ENCODE results near the gene ST3GAL3. TPM values are rescaled to one million over a fixed set of nuclear protein-coding genes. Genes with fewer than 3 reads are reported as not detected.

ST3GAL3 gene
- total RNA-seq, 1 experiment from 2014 or later: 8.6 TPM

DNA sequence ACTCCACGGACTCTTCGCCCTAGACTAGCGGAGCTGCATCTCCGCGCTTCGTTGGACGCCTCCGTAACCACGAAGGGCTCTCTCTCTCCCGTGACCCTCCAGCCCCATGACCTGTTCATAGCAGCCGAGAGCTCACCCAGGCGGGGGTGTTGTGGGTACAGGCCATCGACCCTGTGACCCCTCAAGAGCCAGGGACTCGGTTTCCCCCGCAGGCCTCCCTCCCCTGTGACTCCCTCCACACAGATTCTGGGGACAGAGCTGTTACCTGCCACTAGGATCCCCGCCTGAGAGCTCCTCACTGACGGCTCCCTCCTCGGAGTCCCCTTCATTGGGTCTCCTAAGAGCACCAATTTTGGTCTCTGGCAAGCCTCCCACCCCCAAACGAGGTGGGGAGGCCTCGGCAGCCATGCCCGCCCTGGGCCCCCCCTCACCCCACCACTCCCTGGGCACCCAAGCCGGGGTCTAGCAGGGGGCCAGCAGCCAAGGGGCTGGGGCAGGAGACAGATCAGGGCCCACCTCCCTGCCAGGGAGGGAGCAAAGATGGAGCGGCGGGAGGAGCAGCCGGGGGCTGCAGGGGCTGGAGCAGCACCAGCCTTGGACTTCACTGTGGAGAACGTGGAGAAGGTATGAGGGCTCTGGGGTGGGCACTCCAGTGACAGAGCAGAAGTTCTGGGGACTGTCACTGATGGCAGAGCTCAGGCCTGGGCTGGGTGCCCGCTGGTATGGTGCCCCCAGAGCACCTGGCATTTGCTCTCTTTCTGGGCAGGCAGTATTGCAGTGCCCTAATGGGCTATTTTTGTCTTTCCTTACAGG is 239.9 kb downstream of the ST3GAL3 start:
- Mint-ChIP-seq H3K4me3 (peak overlapping the region; percentile 83), H3K9me3 (no peaks in the 10 kb centered on the region), H3K4me1 (peaks cover 37% of the 10 kb centered on the region), H3K27ac (no peak overlapping the region; the same call in 1 of the 2 replicates), H3K36me3 (peaks cover 5% of the 10 kb centered on the region; the same call in 1 of the 2 replicates), H3K27me3 (ENCODE audit: low read depth) (no peaks in the 10 kb centered on the region)
- CTCF ChIA-PET: interaction anchor here (0.7 to 9.9 kb wide), 9 partner anchors 11 to 182 kb away, joined by 3 to 172 read pairs (median 6); partner anchors contain the start of genes ARTN, ATP6V0B and DPH2
- POLR2A ChIA-PET: interaction anchor here (1.4 to 1.5 kb wide), 2 partner anchors 13 to 184 kb away, joined by 3 to 8 read pairs; partner anchors contain the start of gene ARTN
- DNase-seq (ENCODE audit: low spot score) (no peak), ATAC-seq (no peak; the same call in 1 of the 2 replicates)
- TF ChIP-seq, protein P1, sequence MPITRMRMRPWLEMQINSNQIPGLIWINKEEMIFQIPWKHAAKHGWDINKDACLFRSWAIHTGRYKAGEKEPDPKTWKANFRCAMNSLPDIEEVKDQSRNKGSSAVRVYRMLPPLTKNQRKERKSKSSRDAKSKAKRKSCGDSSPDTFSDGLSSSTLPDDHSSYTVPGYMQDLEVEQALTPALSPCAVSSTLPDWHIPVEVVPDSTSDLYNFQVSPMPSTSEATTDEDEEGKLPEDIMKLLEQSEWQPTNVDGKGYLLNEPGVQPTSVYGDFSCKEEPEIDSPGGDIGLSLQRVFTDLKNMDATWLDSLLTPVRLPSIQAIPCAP (CRISPR knock-in tag; IDR thresholded peaks at IDR 0.05): no peak
- peak; percentile 55; the same call in 1 of the 2 replicates for TF ChIP-seq SMAD3 (CRISPR knock-in tag; IDR thresholded peaks at IDR 0.05; ENCODE audit: borderline replicate concordance)
- TF ChIP-seq ZNF121 (CRISPR knock-in tag; IDR thresholded peaks at IDR 0.05): no peak; the same call in 1 of the 2 replicates

- H3K27ac Mint-ChIP-seq: peak overlapping the region; percentile 32; the same call in 1 of the 2 replicates
- POLR2A ChIA-PET: no interaction called here
- DNase-seq (ENCODE audit: low spot score) (no peak), ATAC-seq (no peak)
- CTCF ChIA-PET: interaction anchor here (1.0 to 9.9 kb wide), 5 partner anchors 13 to 183 kb away, joined by 3 to 172 read pairs (median 24); partner anchors contain the start of gene ARTN
- H3K4me1 Mint-ChIP-seq: peaks cover 34% of the 10 kb centered on the region
- H3K27me3 Mint-ChIP-seq (ENCODE audit: low read depth): no peaks in the 10 kb centered on the region
- peak overlapping the region; percentile 83 for H3K4me3 Mint-ChIP-seq
- TF ChIP-seq ETV6 (CRISPR knock-in tag; IDR thresholded peaks at IDR 0.05) (no peak), SP1 (CRISPR knock-in tag; conservative IDR thresholded peaks at IDR 0.05) (no peak), CBFB (CRISPR knock-in tag; IDR thresholded peaks at IDR 0.05; ENCODE audit: low read depth) (no peak), ZNF671 (CRISPR knock-in tag; IDR thresholded peaks at IDR 0.05) (no peak), HMGA2 (CRISPR knock-in tag; IDR thresholded peaks at IDR 0.05) (no peak), MAX (CRISPR knock-in tag; IDR thresholded peaks at IDR 0.05) (no peak), ZNF121 (CRISPR knock-in tag; IDR thresholded peaks at IDR 0.05) (no peak), ATF1 (CRISPR knock-in tag; IDR thresholded peaks at IDR 0.05) (no peak)
- no peaks in the 10 kb centered on the region for H3K9me3 Mint-ChIP-seq
- peaks cover 5% of the 10 kb centered on the region; the same call in 1 of the 2 replicates for H3K36me3 Mint-ChIP-seq
Observed at GRCh38 chr1:43947874-43948437, 240.6 kb downstream of the ST3GAL3 start.

DNA sequence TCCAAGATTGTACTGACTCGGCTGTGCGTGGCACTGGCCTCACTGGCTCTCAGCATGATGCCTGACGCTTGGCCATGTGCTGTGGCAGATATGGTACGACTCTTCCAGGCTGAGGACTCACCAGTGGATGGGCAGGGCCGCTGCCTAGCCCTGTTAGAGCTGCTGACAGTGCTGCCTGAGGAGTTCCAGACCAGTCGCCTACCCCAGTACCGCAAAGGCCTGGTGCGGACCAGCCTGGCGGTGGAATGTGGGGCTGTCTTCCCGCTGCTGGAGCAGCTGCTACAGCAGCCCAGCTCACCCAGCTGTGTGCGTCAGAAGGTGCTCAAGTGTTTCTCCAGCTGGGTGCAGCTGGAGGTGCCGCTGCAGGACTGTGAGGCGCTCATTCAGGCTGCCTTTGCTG is 242.3 kb downstream of the ST3GAL3 start:
- CTCF ChIA-PET: interaction anchor here (0.9 to 9.9 kb wide), 5 partner anchors 10 to 185 kb away, joined by 3 to 172 read pairs (median 7); partner anchors contain the start of genes ARTN and DPH2

GRCh38 chr1:43951021-43951985 is 244.0 kb downstream of the ST3GAL3 start:
- POLR2A ChIA-PET: interaction anchor here (1.0 kb wide), 1 partner anchor 17 kb away, joined by 3 read pairs; no protein-coding TSS in a partner anchor
- 0 out of 2 replicates have a peak overlapping the region, but pooled peaks have one; percentile 18 for H3K27ac Mint-ChIP-seq
- TF ChIP-seq, protein P2, sequence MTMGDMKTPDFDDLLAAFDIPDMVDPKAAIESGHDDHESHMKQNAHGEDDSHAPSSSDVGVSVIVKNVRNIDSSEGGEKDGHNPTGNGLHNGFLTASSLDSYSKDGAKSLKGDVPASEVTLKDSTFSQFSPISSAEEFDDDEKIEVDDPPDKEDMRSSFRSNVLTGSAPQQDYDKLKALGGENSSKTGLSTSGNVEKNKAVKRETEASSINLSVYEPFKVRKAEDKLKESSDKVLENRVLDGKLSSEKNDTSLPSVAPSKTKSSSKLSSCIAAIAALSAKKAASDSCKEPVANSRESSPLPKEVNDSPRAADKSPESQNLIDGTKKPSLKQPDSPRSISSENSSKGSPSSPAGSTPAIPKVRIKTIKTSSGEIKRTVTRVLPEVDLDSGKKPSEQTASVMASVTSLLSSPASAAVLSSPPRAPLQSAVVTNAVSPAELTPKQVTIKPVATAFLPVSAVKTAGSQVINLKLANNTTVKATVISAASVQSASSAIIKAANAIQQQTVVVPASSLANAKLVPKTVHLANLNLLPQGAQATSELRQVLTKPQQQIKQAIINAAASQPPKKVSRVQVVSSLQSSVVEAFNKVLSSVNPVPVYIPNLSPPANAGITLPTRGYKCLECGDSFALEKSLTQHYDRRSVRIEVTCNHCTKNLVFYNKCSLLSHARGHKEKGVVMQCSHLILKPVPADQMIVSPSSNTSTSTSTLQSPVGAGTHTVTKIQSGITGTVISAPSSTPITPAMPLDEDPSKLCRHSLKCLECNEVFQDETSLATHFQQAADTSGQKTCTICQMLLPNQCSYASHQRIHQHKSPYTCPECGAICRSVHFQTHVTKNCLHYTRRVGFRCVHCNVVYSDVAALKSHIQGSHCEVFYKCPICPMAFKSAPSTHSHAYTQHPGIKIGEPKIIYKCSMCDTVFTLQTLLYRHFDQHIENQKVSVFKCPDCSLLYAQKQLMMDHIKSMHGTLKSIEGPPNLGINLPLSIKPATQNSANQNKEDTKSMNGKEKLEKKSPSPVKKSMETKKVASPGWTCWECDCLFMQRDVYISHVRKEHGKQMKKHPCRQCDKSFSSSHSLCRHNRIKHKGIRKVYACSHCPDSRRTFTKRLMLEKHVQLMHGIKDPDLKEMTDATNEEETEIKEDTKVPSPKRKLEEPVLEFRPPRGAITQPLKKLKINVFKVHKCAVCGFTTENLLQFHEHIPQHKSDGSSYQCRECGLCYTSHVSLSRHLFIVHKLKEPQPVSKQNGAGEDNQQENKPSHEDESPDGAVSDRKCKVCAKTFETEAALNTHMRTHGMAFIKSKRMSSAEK (CRISPR knock-in tag; IDR thresholded peaks at IDR 0.05; ENCODE audit: borderline replicate concordance): no peak
- TF ChIP-seq, protein P3, sequence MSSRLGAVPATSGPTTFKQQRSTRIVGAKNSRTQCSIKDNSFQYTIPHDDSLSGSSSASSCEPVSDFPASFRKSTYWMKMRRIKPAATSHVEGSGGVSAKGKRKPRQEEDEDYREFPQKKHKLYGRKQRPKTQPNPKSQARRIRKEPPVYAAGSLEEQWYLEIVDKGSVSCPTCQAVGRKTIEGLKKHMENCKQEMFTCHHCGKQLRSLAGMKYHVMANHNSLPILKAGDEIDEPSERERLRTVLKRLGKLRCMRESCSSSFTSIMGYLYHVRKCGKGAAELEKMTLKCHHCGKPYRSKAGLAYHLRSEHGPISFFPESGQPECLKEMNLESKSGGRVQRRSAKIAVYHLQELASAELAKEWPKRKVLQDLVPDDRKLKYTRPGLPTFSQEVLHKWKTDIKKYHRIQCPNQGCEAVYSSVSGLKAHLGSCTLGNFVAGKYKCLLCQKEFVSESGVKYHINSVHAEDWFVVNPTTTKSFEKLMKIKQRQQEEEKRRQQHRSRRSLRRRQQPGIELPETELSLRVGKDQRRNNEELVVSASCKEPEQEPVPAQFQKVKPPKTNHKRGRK (CRISPR knock-in tag; IDR thresholded peaks at IDR 0.05; ENCODE audit: borderline replicate concordance): no peak

More for the DNA sequence above, 242.3 kb downstream of the ST3GAL3 start:
- no peak overlapping the region for H3K27ac Mint-ChIP-seq
- no peak for ATAC-seq
- no peak for DNase-seq (ENCODE audit: low spot score)
- no peak overlapping the region for H3K4me3 Mint-ChIP-seq
- peaks cover 36% of the 10 kb centered on the region for H3K4me1 Mint-ChIP-seq
- POLR2A ChIA-PET: no interaction called here
- no peaks in the 10 kb centered on the region for H3K9me3 Mint-ChIP-seq
- H3K27me3 Mint-ChIP-seq (ENCODE audit: low read depth): no peaks in the 10 kb centered on the region
- TF ChIP-seq SMAD3 (CRISPR knock-in tag; IDR thresholded peaks at IDR 0.05; ENCODE audit: borderline replicate concordance): no peak
- no peak for TF ChIP-seq MYBL2 (CRISPR knock-in tag; IDR thresholded peaks at IDR 0.05)
- TF ChIP-seq GTF2I (CRISPR knock-in tag; conservative IDR thresholded peaks at IDR 0.05): no peak
- no peak for TF ChIP-seq KAT7 (CRISPR knock-in tag; IDR thresholded peaks at IDR 0.05; ENCODE audit: borderline replicate concordance)
- no peak for TF ChIP-seq ETV6 (CRISPR knock-in tag; IDR thresholded peaks at IDR 0.05)
- no peak for TF ChIP-seq TEAD4 (CRISPR knock-in tag; IDR thresholded peaks at IDR 0.05)
- peaks cover 5% of the 10 kb centered on the region; the same call in 1 of the 2 replicates for H3K36me3 Mint-ChIP-seq

More at GRCh38 chr1:43951021-43951985, 244.0 kb downstream of the ST3GAL3 start:
- no peaks in the 10 kb centered on the region for H3K27me3 Mint-ChIP-seq (ENCODE audit: low read depth)
- CTCF ChIA-PET: interaction anchor here (1.5 to 9.9 kb wide), 3 partner anchors 17 to 96 kb away, joined by 4 to 172 read pairs (median 7); partner anchors contain the start of gene ARTN
- no peak overlapping the region for H3K4me3 Mint-ChIP-seq
- no peak for DNase-seq (ENCODE audit: low spot score)
- peaks cover 23% of the 10 kb centered on the region for H3K4me1 Mint-ChIP-seq
- no peaks in the 10 kb centered on the region for H3K9me3 Mint-ChIP-seq
- peaks cover 5% of the 10 kb centered on the region; the same call in 1 of the 2 replicates for H3K36me3 Mint-ChIP-seq
- ATAC-seq: no peak

Data from WTC11 (cell line).